GM23248 (cell line): ENCODE results near the gene PTPRS.

Experiments used
- EZH2 ChIP-seq: fragments of 200-600 bp; sonication (generic); IDR thresholded peaks from 2 replicates; pipeline ENCODE4 v1.6.1; 2018; ENCODE audit warnings: antibody characterized with exemption, mild to moderate bottlenecking; ENCODE audit not compliant: insufficient read depth, poor library complexity, severe bottlenecking
- EZH2phosphoT487 ChIP-seq: fragments of 200-600 bp; sonication (generic); IDR thresholded peaks from 2 replicates; pipeline ENCODE4 v1.6.1; 2018; ENCODE audit warnings: antibody characterized with exemption, moderate library complexity, mild to moderate bottlenecking, low read depth; ENCODE audit not compliant: insufficient read depth

DNA sequence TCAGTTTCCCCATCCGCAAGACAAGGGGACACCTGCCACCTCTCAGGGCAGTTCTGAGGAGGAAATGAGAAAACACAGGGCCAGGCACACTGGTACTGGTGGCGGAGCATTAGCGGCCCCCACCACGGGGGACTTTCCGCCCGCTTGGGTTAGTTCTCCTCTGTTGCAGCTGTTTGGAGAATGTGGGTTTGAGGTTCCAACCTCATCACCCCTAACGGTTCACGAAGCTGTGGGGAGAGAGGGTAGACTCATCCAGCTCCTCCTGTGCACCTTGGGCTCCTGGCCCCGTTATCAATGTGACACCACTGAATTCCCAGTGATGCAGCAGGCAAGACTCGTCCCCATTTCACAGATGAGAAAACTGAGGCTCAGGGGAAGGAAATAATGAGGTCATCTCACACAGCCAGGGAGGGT lies 10.3 kb downstream of the PTPRS start:
- no peak for TF ChIP-seq EZH2phosphoT487
- no peak for TF ChIP-seq EZH2
